NCI-H2227 (cell line): ENCODE measurements around the gene ADM2.

Source experiments
- DNase-seq: peaks from one replicate; lab custom pipeline; 2025; ENCODE audit not compliant: unreplicated experiment; lab: John Stamatoyannopoulos, UW

Gene ADM2

DNA sequence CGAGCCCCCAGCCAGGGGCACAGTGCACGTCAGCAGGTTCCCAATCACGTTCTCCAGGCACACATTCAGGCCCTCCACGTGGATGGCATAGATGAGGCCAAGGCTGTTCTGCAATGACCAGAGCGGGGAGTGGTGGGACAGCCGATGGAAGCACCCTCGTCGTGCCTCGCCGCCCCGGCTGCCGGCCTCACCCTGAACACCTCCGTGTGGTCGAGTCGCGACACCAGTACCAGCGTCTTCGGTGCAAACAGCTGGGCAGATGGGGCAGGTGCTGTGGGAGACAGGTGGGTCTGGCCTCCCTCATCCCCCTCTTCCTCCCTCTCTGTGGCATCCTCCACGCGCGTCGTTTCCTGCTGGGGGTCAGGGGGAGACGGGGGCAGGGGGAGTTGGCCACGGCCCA is 14.0 kb upstream of the ADM2 start:
- DNase-seq: no peak

DNA sequence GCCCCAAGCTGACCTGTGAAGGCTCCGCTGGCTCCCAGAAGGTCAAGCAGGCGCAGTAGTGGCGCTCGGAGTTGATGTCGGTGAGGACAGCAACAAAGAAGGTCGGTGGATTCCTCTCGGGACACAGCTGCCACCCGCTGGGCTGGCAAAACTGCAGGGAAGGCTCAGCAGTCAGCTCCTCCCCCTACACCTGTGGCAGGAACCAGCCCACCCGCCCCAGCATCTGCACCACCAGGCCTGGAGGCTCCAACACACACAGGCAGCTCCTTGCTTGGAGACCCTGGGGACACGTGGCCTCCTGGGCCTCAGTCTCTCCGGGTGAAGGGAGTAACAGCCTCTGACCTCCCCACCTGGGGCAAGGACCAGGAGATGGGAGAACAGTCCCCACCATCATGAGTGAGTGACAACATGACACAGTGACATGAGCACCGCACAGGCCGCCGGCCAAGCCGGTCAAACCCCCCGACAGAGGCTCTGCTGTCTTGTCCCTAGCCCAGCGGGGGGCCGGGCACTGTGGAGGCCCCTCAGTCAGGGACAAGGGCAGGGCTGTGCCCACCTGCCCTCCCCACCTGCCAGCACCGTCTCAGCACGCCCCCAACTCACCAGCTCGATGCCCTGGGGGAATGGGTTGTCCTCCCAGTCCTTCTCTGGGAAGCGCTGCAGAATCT is 13.4 kb upstream of the ADM2 start:
- DNase-seq: no peak

DNA sequence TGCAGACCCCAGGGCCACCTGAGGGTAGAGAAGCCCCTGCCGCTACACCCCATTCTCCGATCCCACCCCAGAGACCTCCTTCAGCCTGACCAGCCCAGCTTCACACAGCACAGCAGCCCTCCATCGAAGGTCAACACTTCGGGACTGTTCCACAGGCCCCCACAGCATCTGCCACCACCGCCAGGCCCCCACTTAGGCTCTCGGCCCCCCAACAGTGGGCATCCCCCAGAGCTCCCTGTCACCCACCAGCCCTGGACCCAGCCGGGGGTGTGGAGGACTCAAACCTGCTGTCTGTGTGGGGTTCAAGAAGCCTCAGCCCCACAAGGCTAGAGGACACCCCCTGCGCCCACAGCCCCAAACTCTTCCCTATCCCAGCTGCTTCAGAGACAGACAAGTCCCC is 12.7 kb upstream of the ADM2 start:
- DNase-seq: no peak

DNA sequence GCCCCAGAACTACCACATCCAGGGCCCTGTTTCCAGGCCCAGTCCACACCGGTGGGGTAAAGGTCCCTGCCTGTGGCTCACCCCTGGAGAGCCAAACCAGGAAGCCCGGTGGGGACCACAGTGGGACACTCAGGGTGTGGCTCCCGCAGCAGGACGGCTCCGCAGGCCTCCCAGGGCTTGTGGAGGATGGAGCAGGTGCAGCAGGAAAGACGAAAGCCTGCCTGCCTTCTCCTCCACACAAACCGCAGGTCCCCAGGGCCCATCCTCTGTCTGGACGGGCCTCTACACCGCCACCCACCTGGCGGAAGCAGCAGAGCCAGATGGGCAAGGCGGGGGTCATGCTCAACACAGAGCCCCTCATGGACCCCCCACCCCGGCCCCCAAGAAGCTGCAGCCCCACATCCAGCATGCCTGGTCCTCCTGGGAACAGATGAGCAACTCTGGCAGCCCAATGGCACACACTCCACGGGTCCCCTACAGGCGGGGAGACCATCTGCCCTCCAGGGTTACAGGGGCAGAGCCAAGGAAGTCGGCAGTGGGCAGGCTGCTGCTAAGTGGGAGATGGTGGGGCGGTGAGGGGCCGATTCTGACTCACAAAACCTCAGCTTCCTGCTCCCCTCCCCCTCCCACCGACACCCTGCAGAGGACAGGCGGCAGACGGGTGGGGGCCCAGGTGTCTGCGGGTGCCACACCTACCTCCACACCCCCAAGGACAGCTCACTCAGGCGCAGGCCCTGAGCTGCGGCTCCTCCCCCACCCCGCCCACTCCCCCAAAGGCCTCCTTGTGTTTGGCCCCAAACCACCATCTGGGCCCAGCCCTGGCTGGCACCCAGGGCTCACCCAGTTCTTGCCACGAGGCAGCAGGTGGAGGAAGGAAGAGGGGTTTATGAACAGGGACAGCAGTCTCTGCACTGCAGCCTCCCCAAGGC is 11.7 kb upstream of the ADM2 start:
- DNase-seq: peak; percentile 35

DNA sequence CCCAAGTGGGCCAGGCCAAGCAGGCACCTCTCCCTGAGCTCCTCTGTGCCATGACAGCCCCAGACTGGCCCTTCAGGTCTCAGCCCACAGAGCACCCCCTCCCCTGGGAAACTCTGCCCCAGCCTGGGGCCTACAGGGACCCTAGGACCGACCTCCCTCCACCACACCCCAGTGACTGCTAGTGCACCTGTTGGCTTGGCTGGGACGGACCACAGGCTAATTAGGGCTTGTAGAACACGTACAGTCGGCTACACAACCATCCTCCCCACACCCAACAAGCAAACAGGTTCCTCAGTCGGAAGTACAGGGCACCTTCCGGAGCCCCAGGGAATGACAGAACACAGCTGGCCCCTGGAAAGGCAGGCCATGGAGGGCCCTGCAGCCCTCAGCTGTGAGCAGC is 10.9 kb upstream of the ADM2 start:
- no peak for DNase-seq

DNA sequence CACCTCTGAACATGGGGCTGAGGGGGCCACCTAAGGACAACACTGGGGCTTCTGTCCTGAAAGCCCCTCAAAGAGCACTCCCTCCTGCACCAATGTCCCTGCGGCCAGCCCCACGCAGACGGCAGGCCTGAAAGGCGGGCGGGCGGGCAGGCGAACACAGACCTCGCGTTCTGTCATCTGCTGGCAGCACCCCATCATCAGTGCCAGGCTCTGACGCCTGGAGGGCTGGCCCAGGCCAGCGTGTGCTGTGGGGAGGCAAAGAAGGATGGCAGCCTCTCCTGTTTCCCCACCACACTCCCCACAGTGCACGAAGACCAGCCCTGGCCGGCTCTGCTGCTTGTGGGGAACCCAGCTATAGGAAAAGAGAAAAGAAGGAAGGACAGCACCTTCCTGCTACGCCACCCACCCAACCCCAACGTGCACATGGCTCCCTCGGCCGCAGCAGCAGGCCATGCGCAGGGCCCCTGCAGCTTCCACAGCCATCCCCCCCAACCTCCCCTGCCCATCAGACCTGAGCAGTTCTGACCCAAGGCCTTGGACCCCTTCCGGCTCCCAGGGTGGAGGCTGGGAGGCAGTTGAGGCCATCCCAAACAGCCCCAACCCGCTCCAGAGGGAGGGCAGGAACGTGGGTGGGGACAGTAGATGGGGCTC is 10.0 kb upstream of the ADM2 start:
- DNase-seq: no peak

DNA sequence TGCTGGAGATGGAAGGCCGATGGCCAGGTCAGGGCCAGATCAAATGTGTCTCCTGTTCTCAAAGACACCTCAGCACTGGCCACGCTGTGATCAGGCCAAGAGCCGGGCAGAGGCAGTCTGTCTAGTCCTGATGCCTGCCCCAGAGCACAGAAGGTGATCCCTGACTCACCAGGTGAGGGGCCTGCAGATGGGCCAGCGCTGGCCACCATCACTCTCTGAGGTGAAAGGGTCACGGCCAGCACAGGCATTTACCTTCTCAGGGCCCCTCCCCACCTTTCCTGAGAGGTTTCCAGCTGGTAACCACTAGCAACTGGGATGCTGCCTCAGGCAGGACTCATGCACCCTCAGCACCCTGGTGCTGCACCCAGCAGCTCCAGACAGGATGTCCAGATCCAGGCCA is 9.4 kb upstream of the ADM2 start:
- DNase-seq: no peak

DNA sequence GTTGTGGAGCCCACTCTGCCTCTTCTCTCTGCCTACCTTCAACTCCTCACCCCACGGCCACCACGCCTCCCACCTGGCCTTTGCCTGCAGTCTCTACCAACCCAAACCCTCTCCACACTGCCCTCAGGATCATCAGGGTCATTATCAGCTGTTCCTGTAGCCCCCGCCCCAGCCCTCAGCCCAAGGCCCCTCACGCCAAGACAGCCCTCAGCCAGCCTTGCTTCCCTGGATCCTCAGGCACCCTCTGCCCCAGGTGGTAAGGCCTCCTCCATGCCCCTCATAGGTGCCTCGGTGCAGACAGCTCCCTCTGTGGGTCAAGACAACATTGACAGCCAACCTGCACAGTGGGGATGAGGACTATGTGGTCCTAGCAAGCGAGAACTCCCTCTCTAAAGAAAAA is 8.3 kb upstream of the ADM2 start:
- peak; percentile 8 for DNase-seq

DNA sequence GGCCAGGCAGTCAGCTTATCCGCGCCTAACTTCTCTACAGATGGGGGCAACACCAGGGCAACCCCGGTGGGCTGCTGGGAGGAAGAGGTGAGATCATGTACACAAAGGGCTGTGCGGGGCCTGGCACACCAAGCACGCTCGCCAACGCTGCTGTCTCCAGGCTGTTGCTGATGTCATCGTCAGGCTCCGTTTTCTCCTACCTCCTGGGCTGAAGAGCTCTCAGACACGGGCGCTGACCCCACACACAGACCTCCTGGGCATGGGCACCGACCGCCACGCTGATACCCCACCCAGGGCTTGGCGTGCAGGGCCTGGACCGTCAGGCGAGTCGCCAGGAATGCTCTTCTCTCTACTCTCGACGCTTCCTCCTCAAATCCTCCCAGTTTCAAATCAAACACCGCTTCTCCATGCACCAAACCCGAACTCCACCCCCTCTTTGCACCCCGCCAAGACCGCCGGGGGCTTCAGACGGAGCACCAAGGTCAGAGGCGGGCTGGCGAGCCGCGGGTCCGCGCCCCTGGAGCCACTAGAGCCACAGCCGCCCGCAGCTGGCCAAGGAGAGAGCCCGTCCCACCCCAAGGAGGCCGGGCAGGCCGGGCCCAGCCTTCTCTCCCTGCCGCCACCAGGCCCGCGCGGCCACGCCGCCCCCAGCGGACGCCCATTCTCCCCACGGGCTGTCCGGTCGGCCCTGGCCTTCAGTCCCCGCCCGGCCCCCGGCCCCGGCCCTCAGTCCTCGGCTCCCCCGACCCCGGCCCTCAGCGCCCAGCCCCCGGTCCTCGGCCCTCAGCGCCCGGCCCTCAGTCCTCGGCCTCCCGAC is 7.3 kb upstream of the ADM2 start:
- no peak for DNase-seq

DNA sequence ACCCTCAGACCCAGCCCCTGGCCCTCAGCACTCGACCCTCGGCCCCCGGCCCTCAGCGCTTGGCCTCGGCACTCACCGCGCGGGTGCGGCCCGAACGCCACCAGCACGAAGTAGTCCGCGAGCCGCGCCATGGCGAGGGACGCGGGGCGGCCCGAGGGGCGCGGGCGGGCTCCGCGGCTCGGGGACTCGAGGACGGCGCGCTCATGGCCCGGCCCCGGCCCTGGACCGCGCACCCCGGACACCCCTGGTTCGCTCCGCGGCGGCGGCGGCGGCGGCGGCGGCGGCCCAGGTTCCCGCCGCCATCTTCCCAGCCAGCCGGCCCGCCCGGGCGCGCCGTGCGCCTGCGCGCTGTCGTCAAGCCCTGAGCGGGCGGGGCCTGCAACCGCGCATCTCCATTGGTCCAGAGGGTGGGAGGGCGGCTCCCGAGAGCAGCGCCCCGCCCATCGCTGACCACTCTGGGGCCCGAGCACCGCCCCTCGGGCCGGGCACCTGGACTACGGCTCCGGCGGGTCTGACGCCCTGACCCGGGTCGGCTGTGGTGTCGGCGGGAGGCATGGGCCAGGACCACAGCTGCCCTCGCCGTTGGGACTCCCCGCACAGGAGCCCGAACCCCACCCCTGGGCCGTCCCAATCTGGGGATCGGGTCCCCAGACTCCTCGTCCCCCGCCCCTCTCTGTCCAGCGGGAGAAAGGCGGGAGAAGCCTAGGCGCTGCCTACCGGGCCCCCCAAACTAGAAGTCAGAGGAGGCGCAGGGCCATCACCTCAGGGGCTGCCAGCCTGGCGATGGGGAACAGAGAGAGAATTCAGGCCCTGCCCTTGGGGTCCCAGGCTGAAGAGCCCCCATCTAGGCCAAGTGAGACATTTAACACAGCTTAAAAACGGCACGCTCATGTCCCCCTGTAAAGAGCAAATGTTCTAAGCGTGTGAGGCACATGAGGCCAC is 6.4 kb upstream of the ADM2 start, which contains the start of gene SBF1:
Gene SBF1 (minus strand): TSS at position 326 of the 942 bp plus-strand sequence. CDS start 195 bp downstream, at position 131.
- peak; percentile 91 for DNase-seq

DNA sequence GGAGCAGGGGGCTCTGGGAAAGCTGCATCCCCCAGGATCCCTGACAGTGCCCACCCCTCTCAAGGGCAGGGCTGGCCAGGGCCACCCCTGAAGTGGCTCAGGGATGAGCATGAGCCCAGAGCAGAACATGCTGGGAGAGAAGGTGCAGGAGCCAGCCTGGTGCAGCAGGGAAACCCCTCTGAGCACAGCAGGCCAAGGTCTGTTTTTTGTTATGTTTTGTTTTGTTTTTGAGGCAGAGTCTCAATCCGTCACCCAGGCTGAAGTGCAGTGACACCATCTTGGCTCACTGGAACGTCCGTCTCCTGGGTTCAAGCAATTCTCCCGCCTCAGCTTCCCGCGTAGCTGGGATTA is 5.7 kb upstream of the ADM2 start:
- no peak for DNase-seq

DNA sequence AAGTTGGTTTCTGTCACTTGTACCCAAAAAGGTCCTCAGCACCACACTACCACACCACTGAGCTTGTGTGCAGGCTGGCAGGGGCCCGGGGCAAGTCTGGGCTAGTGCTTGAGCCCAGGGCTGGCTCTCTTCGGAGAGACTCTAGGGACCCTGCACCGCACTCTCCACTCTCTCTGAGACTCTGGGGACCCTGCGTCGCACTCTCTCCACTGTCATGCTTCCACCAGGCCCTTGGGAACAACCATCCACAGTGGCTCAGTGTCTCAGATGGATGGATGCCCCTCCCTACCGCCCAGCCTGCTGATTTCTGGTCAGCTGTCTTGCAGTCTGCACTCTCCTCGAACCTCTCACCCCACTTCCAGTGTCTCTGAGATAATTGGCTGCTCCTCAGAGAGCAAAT is 4.5 kb upstream of the ADM2 start:
- peak; percentile 11 for DNase-seq

DNA sequence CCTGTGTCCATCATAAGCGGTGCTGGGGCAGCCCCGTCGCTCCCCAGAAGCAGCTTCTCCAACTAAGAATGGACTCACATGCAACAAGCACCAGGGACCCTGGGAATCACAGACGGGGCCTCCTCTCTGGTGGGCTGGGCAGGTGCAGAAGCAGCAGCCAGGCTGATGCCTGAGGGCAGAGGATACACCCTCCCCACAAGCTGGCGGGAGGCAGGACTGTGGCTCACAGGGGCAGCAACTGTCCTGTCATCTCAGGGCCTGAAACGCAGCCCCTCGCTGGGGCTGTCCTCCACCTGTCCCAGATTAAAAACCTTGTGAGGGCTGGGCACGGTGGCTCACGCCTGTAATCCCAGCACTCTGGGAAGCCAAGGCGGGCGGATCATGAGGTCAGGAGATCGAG is 3.4 kb upstream of the ADM2 start:
- no peak for DNase-seq

DNA sequence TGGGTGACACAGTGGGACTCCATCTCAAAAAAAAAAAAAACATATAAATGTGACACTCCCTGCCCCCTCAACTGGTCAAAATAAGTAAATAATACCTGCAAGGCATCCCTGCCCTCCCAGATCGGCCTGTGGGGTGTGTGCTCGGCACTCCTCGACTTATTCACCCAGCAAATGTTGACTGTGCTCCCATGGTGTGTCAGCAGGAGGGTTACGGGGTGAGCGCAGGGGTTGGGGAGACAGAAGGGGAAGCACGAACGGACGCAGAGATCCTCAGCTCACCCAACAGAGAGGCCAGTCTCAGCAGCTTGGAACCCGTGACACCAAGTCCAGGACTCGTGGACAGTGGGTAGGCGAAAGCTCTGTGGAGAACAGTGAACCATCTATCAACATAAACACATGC is 1.6 kb upstream of the ADM2 start:
- no peak for DNase-seq

DNA sequence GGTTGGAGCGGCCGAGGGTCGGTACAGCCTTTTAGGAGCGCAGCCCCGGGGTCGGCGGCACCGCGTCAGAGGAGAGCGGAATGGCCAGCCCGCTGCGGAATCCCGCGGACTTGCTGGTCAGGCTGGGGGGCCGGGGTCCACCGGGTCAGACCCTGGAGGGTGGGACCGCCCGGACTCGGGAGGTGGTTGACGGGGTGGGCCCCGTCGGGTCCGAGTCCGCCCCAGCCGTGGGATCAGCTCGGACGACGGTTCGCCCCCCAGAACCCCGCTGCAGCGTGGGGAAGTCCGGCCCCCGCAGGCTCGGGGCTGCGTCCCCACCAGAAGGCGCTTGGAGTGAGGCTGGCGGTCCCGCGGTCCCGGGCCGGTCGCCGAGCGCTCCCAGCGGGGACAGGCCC is 301 bp upstream of the ADM2 start:
- DNase-seq: no peak

DNA sequence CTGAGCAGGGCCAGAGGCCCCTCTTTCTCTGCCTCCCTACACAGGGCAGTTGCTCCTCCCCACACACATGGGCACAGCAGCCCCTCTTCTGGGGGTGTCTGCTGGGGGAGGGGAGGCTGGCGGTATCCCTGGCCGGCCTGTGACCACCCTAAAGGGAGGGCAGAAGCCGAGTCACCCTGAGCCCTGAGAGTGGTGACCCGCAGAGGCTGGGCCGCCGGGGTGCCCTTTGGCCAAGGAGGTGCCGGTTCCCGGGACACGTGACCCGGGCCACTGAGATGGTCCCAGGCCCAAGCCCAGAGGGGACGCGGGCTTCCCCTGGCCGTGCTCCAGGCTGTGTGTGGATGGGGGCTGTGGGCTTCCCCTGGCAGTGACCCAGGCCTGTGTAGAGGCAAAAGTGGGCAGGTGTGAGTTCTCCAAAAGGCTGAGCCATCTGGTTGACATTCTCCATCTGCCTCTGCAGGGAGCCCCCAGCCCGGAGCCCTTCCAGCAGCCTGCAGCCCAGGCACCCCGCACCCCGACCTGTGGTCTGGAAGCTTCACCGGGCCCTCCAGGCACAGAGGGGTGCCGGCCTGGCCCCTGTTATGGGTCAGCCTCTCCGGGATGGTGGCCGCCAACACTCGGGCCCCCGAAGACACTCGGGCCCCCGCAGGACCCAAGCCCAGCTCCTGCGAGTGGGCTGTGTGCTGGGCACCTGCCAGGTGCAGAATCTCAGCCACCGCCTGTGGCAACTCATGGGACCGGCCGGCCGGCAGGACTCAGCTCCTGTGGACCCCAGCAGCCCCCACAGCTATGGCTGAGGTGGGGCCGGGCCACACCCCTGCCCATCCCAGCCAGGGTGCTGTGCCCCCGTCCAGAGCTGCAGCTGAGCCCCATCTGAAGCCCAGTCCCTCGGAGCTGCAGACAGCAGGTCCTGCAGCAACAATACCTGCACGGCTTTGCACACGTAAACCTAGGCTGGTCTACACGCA is 1.0 kb downstream of the ADM2 start:
- DNase-seq: no peak

DNA sequence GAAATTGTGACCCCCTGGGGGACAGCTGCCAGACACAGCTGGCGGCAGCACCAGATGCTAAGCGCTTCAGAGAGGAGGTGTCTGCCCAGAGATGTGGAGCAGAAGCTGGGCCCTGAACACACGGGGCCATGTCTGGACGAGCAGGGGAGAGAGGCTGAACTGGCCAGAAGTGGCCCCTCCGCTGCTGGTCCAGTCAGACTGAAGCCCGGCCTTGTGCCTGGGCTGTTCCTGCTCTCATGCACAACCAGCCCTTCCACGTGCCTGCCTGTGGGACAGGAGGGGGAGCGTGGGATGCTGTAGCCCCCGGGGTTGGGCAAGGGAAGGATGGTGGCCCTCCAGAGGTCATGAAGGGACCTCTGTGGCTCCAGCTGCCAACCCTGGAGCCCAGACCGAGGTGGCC is 1.8 kb downstream of the ADM2 start:
- no peak for DNase-seq

DNA sequence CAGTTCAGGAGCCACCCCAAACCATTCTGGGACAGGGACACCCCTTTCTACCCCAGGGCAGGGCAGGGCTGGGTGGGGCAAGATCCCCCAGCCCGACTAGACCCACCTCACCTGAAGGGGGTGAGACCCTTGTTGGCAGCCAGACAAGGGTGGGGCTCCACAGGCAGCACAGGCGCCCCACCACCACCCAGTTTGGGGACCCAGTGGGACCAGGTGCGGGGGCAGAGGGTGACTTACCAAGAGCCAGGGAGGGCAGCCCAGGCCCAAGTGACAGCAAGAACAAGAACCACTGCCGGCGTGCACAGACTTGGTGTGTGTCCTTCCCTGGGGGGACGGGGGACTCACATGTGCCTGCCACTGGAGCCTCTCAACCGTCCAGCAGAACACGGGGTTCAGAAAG is 2.2 kb downstream of the ADM2 start:
- no peak for DNase-seq
